DOHH2 (cell line): Measurements from ENCODE around the gene SWT1.

ENCODE experiments used
- H3F3A ChIP-seq: fragments of 200-600 bp; sonication (generic), shearing (Covaris generic); 2 replicates; pipeline ENCODE4 v1.6.0; 2016; ENCODE audit warnings: antibody characterized with exemption, mild to moderate bottlenecking; ENCODE audit not compliant: control insufficient read depth, insufficient read depth
- H3K27ac ChIP-seq: fragments of 200-600 bp; sonication (generic); 2 replicates; pipeline ENCODE4 v1.5.1; 2014; ENCODE audit warnings: low read depth, mild to moderate bottlenecking, low read length, moderate library complexity
- H3K27me3 ChIP-seq: fragments of 200-600 bp; sonication (generic); 2 replicates; pipeline ENCODE4 v1.6.1; 2014; ENCODE audit warnings: mild to moderate bottlenecking, low read length, mixed read lengths; ENCODE audit not compliant: control insufficient read depth
- H3K36me3 ChIP-seq: fragments of 200-600 bp; sonication (generic); 2 replicates; pipeline ENCODE4 v1.6.1; 2014; ENCODE audit warnings: mild to moderate bottlenecking, low read length, moderate library complexity, mixed read lengths; ENCODE audit not compliant: control insufficient read depth
- H3K4me1 ChIP-seq: fragments of 200-600 bp; sonication (generic); 2 replicates; pipeline ENCODE4 v1.6.1; 2014; ENCODE audit warnings: mild to moderate bottlenecking, low read length, mixed read lengths; ENCODE audit not compliant: control insufficient read depth
- H3K4me2 ChIP-seq: fragments of 200-600 bp; sonication (generic); 2 replicates; pipeline ENCODE4 v1.6.0; 2014; ENCODE audit warnings: mild to moderate bottlenecking, low read length, moderate library complexity
- H3K4me3 ChIP-seq: fragments of 200-600 bp; sonication (generic); 2 replicates; pipeline ENCODE4 v1.5.1; 2014; ENCODE audit warnings: mild to moderate bottlenecking, low read length, mixed read lengths
- H3K79me2 ChIP-seq: fragments of 200-600 bp; sonication (generic); 2 replicates; pipeline ENCODE4 v1.6.1; 2014; ENCODE audit warnings: mild to moderate bottlenecking, low read length, mixed read lengths; ENCODE audit not compliant: control insufficient read depth
- H3K9me2 ChIP-seq: fragments of 200-600 bp; sonication (generic); replicated peaks from 2 replicates; pipeline ENCODE4 v1.6.1; 2014; ENCODE audit warnings: mild to moderate bottlenecking, low read length, mixed read lengths; ENCODE audit not compliant: control insufficient read depth
- H3K9me3 ChIP-seq: fragments of 200-600 bp; sonication (generic); 2 replicates; pipeline ENCODE4 v1.6.1; 2014; ENCODE audit warnings: antibody characterized with exemption, low read length, mixed read lengths; ENCODE audit not compliant: control insufficient read depth, insufficient read depth
- H4K20me1 ChIP-seq: fragments of 200-600 bp; sonication (generic); 2 replicates; pipeline ENCODE4 v1.6.0; 2014; ENCODE audit warnings: low read depth, mild to moderate bottlenecking, antibody characterized with exemption, low read length, moderate library complexity; ENCODE audit not compliant: control insufficient read depth, insufficient read depth
- CTCF ChIP-seq: fragments of 200-600 bp; sonication (generic); IDR thresholded peaks from one replicate; pipeline ENCODE4 v1.5.1; 2014; ENCODE audit warnings: antibody characterized with exemption, mild to moderate bottlenecking, low read depth, low read length; ENCODE audit not compliant: poor library complexity, severe bottlenecking
- EZH2phosphoT487 ChIP-seq: fragments of 200-600 bp; sonication (generic); IDR thresholded peaks from 2 replicates; pipeline ENCODE4 v1.6.1; 2017; ENCODE audit warnings: borderline replicate concordance, mild to moderate bottlenecking, antibody characterized with exemption, low read length, moderate library complexity, mixed read lengths

SWT1 gene

GRCh38 chr1:185132534-185132933, 24.4 kb upstream of the SWT1 start:
- H3K36me3 ChIP-seq, result peaks cover 66% of the 10 kb centered on the region
- no peak for TF ChIP-seq CTCF
- no peak for TF ChIP-seq EZH2phosphoT487
- no peaks in the 10 kb centered on the region for H3K27me3 ChIP-seq

GRCh38 chr1:185137896-185138545, 18.9 kb upstream of the SWT1 start:
- Histone ChIP-seq H3K27me3 (no peaks in the 10 kb centered on the region), H3K4me1 (no peaks in the 10 kb centered on the region), H3K9me3 (no peaks in the 10 kb centered on the region), H3K27ac (no peak overlapping the region), H3K4me2 (no peak overlapping the region), H3F3A (no peaks in the 10 kb centered on the region), H3K79me2 (no peaks in the 10 kb centered on the region), H3K9me2 (no peaks in the 10 kb centered on the region), H3K36me3 (peaks cover 58% of the 10 kb centered on the region), H3K4me3 (no peak overlapping the region), H4K20me1 (no peaks in the 10 kb centered on the region)
- no peak for TF ChIP-seq EZH2phosphoT487
- no peak for TF ChIP-seq CTCF

More at GRCh38 chr1:185132534-185132933, 24.4 kb upstream of the SWT1 start:
- H3K4me1 ChIP-seq, result no peaks in the 10 kb centered on the region
- H4K20me1 ChIP-seq, result no peaks in the 10 kb centered on the region
- no peaks in the 10 kb centered on the region for H3F3A ChIP-seq
- no peak overlapping the region for H3K4me3 ChIP-seq
- H3K79me2 ChIP-seq, result no peaks in the 10 kb centered on the region
- H3K9me2 ChIP-seq, result no peaks in the 10 kb centered on the region
- H3K9me3 ChIP-seq, result no peaks in the 10 kb centered on the region
- no peak overlapping the region for H3K27ac ChIP-seq
- H3K4me2 ChIP-seq, result no peak overlapping the region

GRCh38 chr1:185139246-185139645, 17.7 kb upstream of the SWT1 start:
- TF ChIP-seq EZH2phosphoT487, result no peak
- TF ChIP-seq CTCF, result no peak
- H4K20me1 ChIP-seq, result no peaks in the 10 kb centered on the region
- peaks cover 49% of the 10 kb centered on the region for H3K36me3 ChIP-seq
- H3K4me2 ChIP-seq, result no peak overlapping the region
- H3K4me3 ChIP-seq, result no peak overlapping the region
- no peaks in the 10 kb centered on the region for H3K9me2 ChIP-seq
- no peaks in the 10 kb centered on the region for H3K9me3 ChIP-seq
- no peaks in the 10 kb centered on the region for H3K4me1 ChIP-seq
- H3K27me3 ChIP-seq, result no peaks in the 10 kb centered on the region
- H3F3A ChIP-seq, result 0 out of 2 replicates have a peak, but pooled peaks cover 3% of the 10 kb centered on the region
- H3K79me2 ChIP-seq, result no peaks in the 10 kb centered on the region
- H3K27ac ChIP-seq, result no peak overlapping the region
